HG03159 (cell line): ENCODE data around the gene PITRM1.
A peak's percentile ranks its signal among the peaks of the same experiment; 100 is the strongest.
"Not testable (repeated sequence)": the region's sequence is repeated elsewhere in the genome, so short reads cannot be mapped to it uniquely, and the experiment has no call there.

ENCODE experiments used
- ATAC-seq: cut with Tn5 transposase; IDR thresholded peaks from one replicate; pipeline ENCODE4 v1.9.1; 2021; ENCODE audit warnings: mild to moderate bottlenecking, moderate library complexity; ENCODE audit not compliant: unreplicated experiment

The PITRM1 gene

DNA sequence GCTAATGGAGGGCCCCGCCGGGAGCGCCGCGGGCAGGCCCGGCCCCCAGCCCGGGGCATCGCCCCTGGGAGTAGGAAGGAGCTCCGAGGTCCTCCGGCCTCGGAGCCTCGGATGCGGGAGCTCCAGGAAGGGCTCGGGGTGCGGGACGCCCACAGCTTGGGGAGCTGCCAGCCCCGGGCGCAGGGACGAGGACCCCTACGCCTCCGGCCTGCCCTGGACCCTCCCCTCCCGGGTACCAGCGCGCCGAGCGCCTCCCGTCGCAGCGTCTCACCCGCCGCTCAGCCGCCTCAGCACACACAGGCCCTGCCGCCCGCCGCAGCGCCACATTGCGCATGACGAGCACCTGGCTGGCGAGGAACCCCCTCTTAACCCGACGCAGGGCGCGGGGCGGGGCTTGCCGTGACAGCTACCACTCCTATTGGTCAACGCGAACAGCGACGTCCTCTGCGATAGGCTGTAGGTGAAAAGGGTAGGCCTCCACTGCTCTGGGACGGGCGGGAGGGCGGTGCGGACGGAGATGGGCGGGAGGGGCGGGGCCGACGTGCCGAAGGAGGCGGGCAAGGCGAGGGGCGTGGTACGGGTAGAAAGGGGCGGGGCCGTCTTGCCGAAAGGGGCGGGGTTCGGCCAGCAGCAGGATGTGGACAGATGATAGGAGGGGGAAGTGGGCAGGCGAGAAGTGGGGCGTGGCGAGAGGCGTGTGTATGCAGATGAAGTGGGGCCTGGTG is at the start of gene PITRM1:
Gene PITRM1, minus strand, starts transcription at position 337 of the 725 bp plus-strand sequence. Its CDS starts 10 bp downstream, at position 327.
- ATAC-seq = peak; percentile 96

GRCh38 chr10:3222068-3222467 is 49.5 kb upstream of the PITRM1 start:
- ATAC-seq = no peak

- ATAC-seq = not testable (repeated sequence)
These were observed 49.0 kb upstream of the PITRM1 start for GRCh38 chr10:3221601-3222000.

DNA sequence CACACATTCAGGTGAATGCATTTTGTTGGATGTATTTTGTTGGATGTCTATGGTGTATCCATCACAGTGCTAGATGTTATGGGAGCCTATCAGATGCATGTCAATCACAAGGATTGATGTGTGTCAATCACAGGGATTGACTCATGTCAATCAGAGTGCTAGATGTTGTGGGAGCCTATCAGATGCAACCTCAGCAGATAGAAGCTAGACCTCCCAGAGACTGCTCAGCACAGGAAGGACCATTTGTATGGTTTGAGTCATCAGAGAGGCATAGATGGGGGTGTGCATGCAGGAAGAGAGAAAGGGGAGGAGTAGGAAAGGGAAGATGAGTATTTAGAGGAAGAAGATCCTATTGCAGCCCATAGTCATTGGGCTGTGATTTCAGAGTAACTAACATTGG is 48.3 kb upstream of the PITRM1 start:
- no peak for ATAC-seq

DNA sequence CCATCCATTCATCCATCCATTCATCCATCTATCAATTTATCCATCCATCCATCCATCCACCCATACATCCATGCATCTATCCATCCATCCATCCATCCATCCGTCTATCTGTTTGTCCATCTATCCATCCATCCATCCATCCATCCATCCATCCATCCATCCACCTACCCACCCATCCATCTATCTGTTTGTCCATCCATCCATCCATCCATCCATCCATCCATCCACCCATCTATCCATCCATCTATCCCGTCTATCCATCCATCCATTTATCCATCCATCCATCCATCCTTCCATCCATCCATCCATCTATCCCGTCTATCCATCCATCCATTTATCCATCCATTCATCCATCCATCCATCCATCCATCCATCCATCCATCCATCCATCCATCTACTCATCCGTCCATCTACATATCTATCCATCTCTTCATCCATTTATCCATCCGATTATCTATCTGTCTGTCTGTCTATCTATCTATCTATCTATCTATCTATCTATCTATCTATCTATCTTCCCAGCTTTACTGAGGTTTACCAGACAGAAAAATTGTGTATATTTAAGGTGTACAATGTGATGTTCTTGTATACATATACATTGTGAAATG is 46.5 kb upstream of the PITRM1 start:
- ATAC-seq = not testable (repeated sequence)

GRCh38 chr10:3217853-3218252 is 45.3 kb upstream of the PITRM1 start:
- ATAC-seq = no peak

GRCh38 chr10:3217301-3217700 is 44.7 kb upstream of the PITRM1 start:
- ATAC-seq = no peak

DNA sequence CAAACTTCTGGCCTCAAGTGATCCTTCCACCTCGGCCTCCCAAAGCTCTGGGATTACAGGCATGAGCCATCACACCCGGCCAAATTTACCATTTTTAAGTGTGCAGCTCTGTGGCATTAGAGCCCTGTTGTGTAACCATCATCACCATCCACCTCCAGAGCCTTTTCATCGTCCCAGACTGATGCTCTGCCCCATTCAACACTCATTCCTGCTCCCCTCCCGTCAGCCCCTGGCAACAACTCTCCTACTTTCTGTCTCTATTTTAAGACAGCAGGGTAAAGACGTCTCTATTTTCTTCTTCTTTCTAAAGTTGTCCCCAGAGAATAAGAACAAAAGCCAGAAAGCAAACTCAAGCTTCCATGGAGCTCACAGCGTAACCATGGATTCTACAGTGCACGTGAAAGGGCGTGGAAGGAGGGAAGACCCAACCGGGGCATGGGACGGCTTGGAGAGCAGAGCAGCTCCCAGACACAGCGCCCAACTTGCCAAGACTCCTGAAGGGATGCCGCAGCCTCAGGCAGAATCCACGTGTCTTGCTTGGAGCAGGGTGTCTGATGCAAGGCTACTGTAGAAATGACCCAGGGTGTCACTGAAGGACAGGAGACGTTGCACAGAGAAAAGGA is 42.7 kb upstream of the PITRM1 start:
- ATAC-seq = no peak

DNA sequence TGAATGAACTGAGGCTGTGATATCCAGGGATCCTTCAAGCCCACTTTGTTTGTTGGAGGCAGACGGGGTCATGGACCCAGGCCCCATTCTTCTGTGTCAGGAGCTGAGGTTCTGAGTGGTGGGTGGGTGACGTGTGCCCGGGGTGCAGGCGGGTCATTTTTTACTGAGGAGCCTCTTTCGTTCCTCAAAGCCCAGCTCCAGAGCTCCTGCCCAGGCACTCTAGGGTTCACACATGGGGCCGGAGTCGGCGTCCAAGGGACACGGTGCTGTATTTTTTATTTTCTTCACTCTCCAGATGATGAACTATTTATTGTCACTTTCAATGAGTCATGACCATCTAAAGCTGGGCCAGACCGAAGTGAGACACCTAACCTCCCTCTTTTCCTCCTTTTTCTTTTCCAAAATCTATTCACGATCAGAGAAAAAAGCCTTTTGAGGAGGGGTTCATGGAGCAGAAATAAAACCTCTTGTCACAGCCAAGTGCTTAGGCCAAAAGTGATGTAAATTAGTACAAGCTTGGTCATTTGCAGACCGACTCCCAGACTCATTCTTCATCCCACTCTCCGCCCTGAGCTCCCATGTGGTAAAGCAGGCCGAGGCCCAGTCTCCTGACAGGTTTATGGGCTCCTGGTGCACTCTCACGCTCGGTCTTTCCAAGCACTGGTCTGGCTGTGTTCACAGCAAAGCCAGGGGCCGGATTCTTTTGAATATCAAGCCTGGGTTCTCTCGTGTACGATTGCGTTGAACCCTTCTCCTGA is 41.4 kb upstream of the PITRM1 start:
- ATAC-seq = no peak

- no peak for ATAC-seq
These were observed 40.6 kb upstream of the PITRM1 start for GRCh38 chr10:3213208-3213607.

DNA sequence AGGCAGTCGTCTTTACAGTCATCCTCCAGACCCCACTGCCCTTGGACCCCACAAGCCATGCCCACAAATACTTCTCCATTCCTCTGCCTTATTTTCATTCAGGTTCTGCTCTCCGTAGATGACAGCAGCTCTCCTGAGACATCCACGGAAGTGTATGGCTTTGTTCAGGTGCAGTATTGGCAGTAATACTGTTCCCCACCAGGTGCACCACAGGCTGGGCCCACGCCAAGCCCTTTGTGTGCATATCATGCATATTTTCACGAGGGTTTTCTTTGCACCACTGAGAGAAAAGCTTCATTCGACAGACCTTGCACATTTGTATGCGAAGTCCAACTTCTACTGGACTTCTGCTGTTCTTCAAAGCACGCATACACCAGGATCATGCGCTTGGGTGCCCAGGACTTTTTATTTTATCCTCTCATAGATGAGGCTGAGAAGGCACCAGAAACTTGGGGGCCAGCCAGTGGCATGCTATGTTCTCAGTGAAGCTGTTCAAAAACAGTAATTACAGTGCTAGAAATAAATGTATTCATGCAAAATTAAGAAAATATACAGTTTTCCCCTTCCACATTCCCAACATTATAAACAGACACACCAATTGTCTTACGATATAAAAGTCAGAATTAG is 37.8 kb upstream of the PITRM1 start:
- ATAC-seq = no peak

- ATAC-seq = no peak
These were observed 36.2 kb upstream of the PITRM1 start for GRCh38 chr10:3208481-3209406.

DNA sequence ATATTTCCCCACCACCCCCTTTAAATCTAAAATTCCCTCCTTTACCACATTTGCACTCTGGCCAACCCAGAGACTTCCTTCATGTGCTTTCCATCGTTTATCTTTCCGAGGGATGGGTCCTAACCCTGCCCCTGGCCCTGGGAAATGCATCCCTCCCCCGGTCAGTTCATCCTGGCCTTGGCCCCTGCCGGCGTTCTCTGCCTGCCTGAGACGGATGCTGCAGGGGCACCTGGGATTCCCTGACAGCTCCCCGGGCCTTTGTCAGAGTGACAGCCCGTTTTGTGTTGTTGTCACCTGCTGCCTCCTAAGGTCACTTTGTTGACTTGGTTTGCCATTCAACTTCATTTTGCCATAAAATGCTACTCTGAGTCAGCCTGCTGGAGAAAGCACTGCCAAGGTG is 34.8 kb upstream of the PITRM1 start:
- ATAC-seq = no peak

GRCh38 chr10:3206511-3207157 is 34.1 kb upstream of the PITRM1 start:
- ATAC-seq = no peak

DNA sequence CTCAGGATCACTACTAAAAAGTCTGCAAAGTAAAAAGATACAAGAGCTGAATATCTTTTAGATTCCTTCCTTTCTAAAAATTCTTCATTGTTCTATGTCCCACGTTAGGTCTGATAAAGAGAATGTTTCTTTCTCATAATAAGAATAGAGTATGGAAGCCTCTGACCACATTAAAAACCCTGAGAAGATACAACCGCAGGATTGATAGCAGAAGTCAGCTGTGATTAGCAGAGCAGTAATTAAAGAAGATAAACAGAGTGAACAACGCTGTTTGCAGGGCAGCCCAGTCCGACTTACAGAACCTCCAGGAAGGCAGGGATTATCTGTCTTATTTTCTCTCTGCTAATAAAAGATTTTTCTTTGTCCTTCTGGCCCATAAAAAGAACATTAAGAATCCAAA is 31.4 kb upstream of the PITRM1 start:
- no peak for ATAC-seq

DNA sequence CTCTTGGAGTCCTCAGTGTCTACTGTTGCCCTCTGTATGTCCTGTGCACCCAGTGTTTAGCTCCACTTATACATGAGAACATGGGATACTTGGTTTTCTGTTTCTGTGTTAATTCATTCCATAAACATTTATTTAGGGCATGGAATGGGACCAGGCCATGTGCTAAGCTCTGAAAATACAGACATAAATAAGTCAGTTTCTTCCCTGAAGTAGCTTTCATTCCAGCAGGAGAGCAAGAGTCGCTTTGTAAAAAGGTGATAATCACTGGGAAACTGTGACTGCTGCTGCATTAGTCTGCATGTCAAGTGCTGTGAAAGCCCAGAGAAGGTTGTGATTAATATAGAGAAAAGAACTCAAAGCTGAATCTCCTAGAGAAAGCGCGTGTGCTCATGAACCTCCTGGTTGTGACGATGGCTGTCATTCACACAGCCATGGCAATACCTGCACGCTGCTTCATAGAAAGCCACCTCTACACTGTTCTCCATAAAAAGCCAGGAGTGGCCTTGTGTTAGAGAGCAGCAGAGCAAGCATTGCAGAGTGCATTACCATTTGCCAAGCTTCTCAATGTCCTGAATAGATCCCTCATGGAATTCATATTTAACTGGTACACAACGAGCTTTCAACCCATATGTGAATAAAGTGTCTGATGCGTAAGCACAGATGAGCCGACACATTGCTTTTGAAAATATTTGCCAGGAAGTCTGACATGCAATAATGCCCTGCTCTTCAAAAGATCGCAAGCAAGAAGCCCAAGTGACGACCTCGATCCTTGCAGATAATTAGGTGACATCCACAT is 30.6 kb upstream of the PITRM1 start:
- no peak for ATAC-seq

DNA sequence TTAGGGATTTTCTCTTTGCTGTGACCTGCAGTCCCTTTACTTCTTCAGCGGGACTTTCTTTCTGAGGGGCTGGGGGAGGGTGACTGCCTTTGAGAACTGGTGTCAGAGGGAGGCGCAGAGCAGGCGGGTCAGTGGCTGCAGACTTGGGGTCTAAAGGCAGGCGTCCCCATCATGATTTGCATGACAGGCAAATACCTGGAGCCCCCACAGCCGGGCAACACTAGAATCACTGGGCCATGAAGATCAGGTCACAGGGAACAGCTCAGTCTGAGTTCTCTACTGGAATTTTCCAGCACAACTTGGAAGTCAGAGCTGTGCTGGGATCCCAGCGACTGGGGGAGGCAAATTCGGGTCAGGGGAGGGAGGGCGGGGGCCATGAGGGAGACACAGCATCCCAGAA is 29.2 kb upstream of the PITRM1 start:
- ATAC-seq = no peak

GRCh38 chr10:3199488-3199887 is 26.9 kb upstream of the PITRM1 start:
- ATAC-seq = no peak

GRCh38 chr10:3198900-3199299 is 26.3 kb upstream of the PITRM1 start:
- ATAC-seq = no peak
